Neural cell (in vitro differentiated cells): ENCODE results near the gene PNMA8C. TPM values are rescaled to one million over a fixed set of nuclear protein-coding genes. Genes with fewer than 3 reads are reported as not detected.

Source experiments
- H2AFZ ChIP-seq: fragments of 200-600, 300-800 bp; sonication (generic), shearing (Covaris generic); 2 replicates; pipeline ENCODE4 v1.6.0; 2014; ENCODE audit warnings: low read depth, mild to moderate bottlenecking, antibody characterized with exemption, low read length, moderate library complexity
- H3F3A ChIP-seq: fragments of 200-600 bp; shearing (Covaris generic); 2 replicates; pipeline ENCODE4 v1.6.1; 2016; ENCODE audit warnings: mild to moderate bottlenecking, moderate library complexity, mixed read lengths, antibody characterized with exemption, low read length; ENCODE audit not compliant: insufficient read depth, poor library complexity, severe bottlenecking
- H3K27ac ChIP-seq: fragments of 200-600, 300-800 bp; sonication (generic), shearing (Covaris generic); 2 replicates; pipeline ENCODE4 v1.5.1; 2014; ENCODE audit warnings: mild to moderate bottlenecking, low read length, moderate library complexity
- H3K27me3 ChIP-seq: fragments of 300-800, 200-600 bp; sonication (generic), shearing (Covaris generic); 2 replicates; pipeline ENCODE4 v1.6.0; 2014; ENCODE audit warnings: mild to moderate bottlenecking, low read depth, low read length, moderate library complexity; ENCODE audit not compliant: insufficient read depth
- H3K36me3 ChIP-seq: fragments of 300-800, 200-600 bp; sonication (generic), shearing (Covaris generic); 2 replicates; pipeline ENCODE4 v1.5.1; 2014; ENCODE audit warnings: mild to moderate bottlenecking, antibody characterized with exemption, low read length, moderate library complexity; ENCODE audit not compliant: insufficient read depth
- H3K4me2 ChIP-seq: fragments of 300-800, 200-600 bp; sonication (generic), shearing (Covaris generic); 2 replicates; pipeline ENCODE4 v1.6.0; 2014; ENCODE audit warnings: mild to moderate bottlenecking, low read length
- H3K4me3 ChIP-seq: fragments of 300-800, 200-600 bp; sonication (generic), shearing (Covaris generic); 2 replicates; pipeline ENCODE4 v1.5.1; 2014; ENCODE audit warnings: mild to moderate bottlenecking, low read length, moderate library complexity
- H3K79me2 ChIP-seq: fragments of 200-600 bp; shearing (Covaris generic); replicated peaks from 2 replicates; pipeline ENCODE4 v1.6.0; 2014; ENCODE audit warnings: mild to moderate bottlenecking, low read length, moderate library complexity; ENCODE audit not compliant: insufficient read depth
- H3K9ac ChIP-seq: fragments of 300-800, 200-600 bp; sonication (generic), shearing (Covaris generic); 2 replicates; pipeline ENCODE4 v1.6.1; 2016; ENCODE audit warnings: mild to moderate bottlenecking, low read length, mixed read lengths
- H3K9me2 ChIP-seq: fragments of 200-600 bp; shearing (Covaris generic); 2 replicates; pipeline ENCODE4 v1.6.1; 2016; ENCODE audit warnings: mild to moderate bottlenecking, low read length, mixed read lengths; ENCODE audit not compliant: insufficient read depth
- H3K9me3 ChIP-seq: fragments of 200-600, 300-800 bp; sonication (generic), shearing (Covaris generic); 2 replicates; pipeline ENCODE4 v1.6.1; 2016; ENCODE audit warnings: mild to moderate bottlenecking, mixed run types, low read length, moderate library complexity, mixed read lengths
- H4K20me1 ChIP-seq: fragments of 200-600 bp; shearing (Covaris generic); 2 replicates; pipeline ENCODE4 v1.6.1; 2016; ENCODE audit warnings: mild to moderate bottlenecking, mixed run types; ENCODE audit not compliant: insufficient read depth
- CTCF ChIP-seq: fragments of 450-650 bp; IDR thresholded peaks from 2 replicates; pipeline ENCODE4 v1.5.1; 2014; ENCODE audit warnings: antibody characterized with exemption, mild to moderate bottlenecking, moderate library complexity; ENCODE audit not compliant: poor library complexity, severe bottlenecking
- EP300 ChIP-seq: fragments of 450-650 bp; conservative IDR thresholded peaks from 2 replicates; pipeline ENCODE4 v1.6.1; 2014; ENCODE audit warnings: antibody characterized with exemption, mild to moderate bottlenecking, moderate library complexity; ENCODE audit not compliant: poor library complexity, severe bottlenecking
- EZH2 ChIP-seq: fragments of 200-600, 300-800 bp; shearing (Covaris generic), sonication (generic); IDR thresholded peaks from 2 replicates; pipeline ENCODE4 v1.6.1; 2014; ENCODE audit warnings: antibody characterized with exemption, low read length, borderline replicate concordance, mild to moderate bottlenecking; ENCODE audit not compliant: insufficient read depth, poor library complexity, severe bottlenecking
- MXI1 ChIP-seq: fragments of 450-650 bp; conservative IDR thresholded peaks from 2 replicates; pipeline ENCODE4 v1.6.1; 2014; ENCODE audit warnings: antibody characterized with exemption, mild to moderate bottlenecking; ENCODE audit not compliant: poor library complexity, severe bottlenecking
- POLR2AphosphoS5 ChIP-seq: IDR thresholded peaks from 2 replicates; pipeline ENCODE4 v1.6.1; 2012
- RAD21 ChIP-seq: fragments of 450-650 bp; conservative IDR thresholded peaks from 2 replicates; pipeline ENCODE4 v1.6.1; 2014; ENCODE audit warnings: antibody characterized with exemption, mild to moderate bottlenecking, moderate library complexity
- REST ChIP-seq: IDR thresholded peaks from 2 replicates; pipeline ENCODE4 v1.6.1; 2012; ENCODE audit warnings: borderline replicate concordance
- SMC3 ChIP-seq: fragments of 450-650 bp; conservative IDR thresholded peaks from 2 replicates; pipeline ENCODE4 v1.6.1; 2014; ENCODE audit warnings: antibody characterized with exemption, mild to moderate bottlenecking, moderate library complexity; ENCODE audit not compliant: poor library complexity
- TAF1 ChIP-seq: IDR thresholded peaks from 2 replicates; pipeline ENCODE4 v1.6.1; 2012; ENCODE audit warnings: low read depth
- polyA plus RNA-seq: library from polyadenylated mRNA; depleted of rRNA; stranded (reverse); fragments of >200 nt; gene quantifications from 2 replicates; pipeline ENCODE4 v1.2.3, GENCODE V29; 2014

The PNMA8C gene
- polyA plus RNA-seq, 1 donor from 2014 or later: 17.2 TPM

GRCh38 chr19:46427518-46428045 lies 1.2 kb downstream of the PNMA8C start:
- Histone ChIP-seq H3K9me3 (no peaks in the 10 kb centered on the region), H3K4me3 (peak overlapping the region; percentile 79), H3K27ac (peak overlapping the region; percentile 82), H3K9me2 (no peaks in the 10 kb centered on the region), H3K79me2 (peaks cover 25% of the 10 kb centered on the region), H3F3A (no peaks in the 10 kb centered on the region), H3K4me2 (peak overlapping the region; percentile 96), H2AFZ (no peak overlapping the region), H3K9ac (peak overlapping the region; percentile 83), H4K20me1 (no peaks in the 10 kb centered on the region), H3K36me3 (no peaks in the 10 kb centered on the region), H3K27me3 (no peaks in the 10 kb centered on the region)
- no peak for TF ChIP-seq REST
- TF ChIP-seq EZH2: no peak
- no peak for TF ChIP-seq CTCF
- no peak for TF ChIP-seq MXI1
- TF ChIP-seq POLR2AphosphoS5: no peak
- no peak for TF ChIP-seq EP300
- no peak for TF ChIP-seq TAF1
- no peak for TF ChIP-seq RAD21
- no peak for TF ChIP-seq SMC3

GRCh38 chr19:46426506-46427162 lies 2.1 kb downstream of the PNMA8C start:
- Histone ChIP-seq H3K36me3 (no peaks in the 10 kb centered on the region), H4K20me1 (no peaks in the 10 kb centered on the region), H3K9ac (peak overlapping the region; percentile 83), H3K79me2 (peaks cover 25% of the 10 kb centered on the region), H3K9me2 (no peaks in the 10 kb centered on the region), H3K9me3 (no peaks in the 10 kb centered on the region), H3F3A (no peaks in the 10 kb centered on the region), H2AFZ (no peak overlapping the region), H3K4me3 (peak overlapping the region; percentile 79), H3K27me3 (no peaks in the 10 kb centered on the region), H3K27ac (peak overlapping the region; percentile 71), H3K4me2 (peak overlapping the region; percentile 96)
- TF ChIP-seq SMC3 (no peak), POLR2AphosphoS5 (peak; percentile 50), EP300 (no peak), REST (peak; percentile 20), EZH2 (no peak), CTCF (no peak), RAD21 (peak; percentile 27), TAF1 (no peak), MXI1 (peak; percentile 74)
